A673 (cell line): Measurements from ENCODE around the gene IL1RAP.

Experiments
- EZH2 ChIP-seq: fragments of 200-600 bp; sonication (generic); IDR thresholded peaks from 2 replicates; pipeline ENCODE4 v1.6.1; 2017; ENCODE audit warnings: borderline replicate concordance, low read depth, mild to moderate bottlenecking, mixed read lengths, antibody characterized with exemption, low read length; ENCODE audit not compliant: poor library complexity, severe bottlenecking
- TF ChIP-seq, protein P1 (sequence below): fragments of 300-800, 200-600 bp; sonication (generic); conservative IDR thresholded peaks from 2 replicates; pipeline ENCODE4 v1.5.1; 2017; ENCODE audit warnings: low read depth, mild to moderate bottlenecking, antibody characterized with exemption, low read length, moderate library complexity, mixed read lengths

DNA sequence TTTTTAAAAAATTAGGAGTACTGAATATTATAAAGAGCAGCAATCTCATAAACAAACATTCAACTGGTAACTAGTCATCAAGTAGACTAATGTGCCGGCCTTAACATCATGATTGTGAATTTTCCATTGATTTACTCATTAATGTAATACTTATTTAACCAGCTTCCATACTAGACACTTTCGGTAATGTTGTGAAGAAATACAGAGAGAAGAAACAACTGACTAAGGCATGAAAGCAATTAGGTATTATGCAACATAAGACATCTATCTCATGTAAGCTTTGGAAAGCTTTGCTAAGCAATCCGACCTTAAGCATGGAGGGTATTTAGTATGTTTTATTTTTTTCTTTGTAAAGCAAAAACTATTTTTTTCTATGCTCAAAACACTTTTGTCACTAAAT is 108.0 kb downstream of the IL1RAP start:
- TF ChIP-seq, protein P1, sequence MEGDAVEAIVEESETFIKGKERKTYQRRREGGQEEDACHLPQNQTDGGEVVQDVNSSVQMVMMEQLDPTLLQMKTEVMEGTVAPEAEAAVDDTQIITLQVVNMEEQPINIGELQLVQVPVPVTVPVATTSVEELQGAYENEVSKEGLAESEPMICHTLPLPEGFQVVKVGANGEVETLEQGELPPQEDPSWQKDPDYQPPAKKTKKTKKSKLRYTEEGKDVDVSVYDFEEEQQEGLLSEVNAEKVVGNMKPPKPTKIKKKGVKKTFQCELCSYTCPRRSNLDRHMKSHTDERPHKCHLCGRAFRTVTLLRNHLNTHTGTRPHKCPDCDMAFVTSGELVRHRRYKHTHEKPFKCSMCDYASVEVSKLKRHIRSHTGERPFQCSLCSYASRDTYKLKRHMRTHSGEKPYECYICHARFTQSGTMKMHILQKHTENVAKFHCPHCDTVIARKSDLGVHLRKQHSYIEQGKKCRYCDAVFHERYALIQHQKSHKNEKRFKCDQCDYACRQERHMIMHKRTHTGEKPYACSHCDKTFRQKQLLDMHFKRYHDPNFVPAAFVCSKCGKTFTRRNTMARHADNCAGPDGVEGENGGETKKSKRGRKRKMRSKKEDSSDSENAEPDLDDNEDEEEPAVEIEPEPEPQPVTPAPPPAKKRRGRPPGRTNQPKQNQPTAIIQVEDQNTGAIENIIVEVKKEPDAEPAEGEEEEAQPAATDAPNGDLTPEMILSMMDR: no peak
- TF ChIP-seq EZH2: no peak
